Fibroblast of the aortic adventitia (primary cell): Measurements from ENCODE around the gene TMEM240. TPM values are rescaled to one million over a fixed set of nuclear protein-coding genes. Genes with fewer than 3 reads are reported as not detected.
"Not testable (repeated sequence)": the region's sequence is repeated elsewhere in the genome, so short reads cannot be mapped to it uniquely, and the experiment has no call there.

Source experiments
- DNase-seq: peaks from one replicate; pipeline ENCODE4 v3.0.0-alpha.2; 2010; ENCODE audit warnings: low read depth
- H3K4me3 ChIP-seq: 2 replicates; pipeline ENCODE4 v1.5.1; 2011; ENCODE audit warnings: low read depth, mild to moderate bottlenecking, control low read depth, low read length, moderate library complexity
- total RNA-seq: library from RNA; depleted of rRNA; stranded (reverse); fragments of >200 nt; gene quantifications from 2 replicates; pipeline ENCODE4 v1.2.3, GENCODE V29; 2012; ENCODE audit warnings: low replicate concordance
- TF ChIP-seq, protein P1 (sequence below): IDR thresholded peaks from 2 replicates; pipeline ENCODE4 v1.5.1; 2011; ENCODE audit warnings: mild to moderate bottlenecking, low read length, control low read depth, inconsistent platforms; ENCODE audit not compliant: insufficient read depth

The TMEM240 gene
- total RNA-seq, 1 donor, result 3.6 TPM

- TF ChIP-seq, protein P1, sequence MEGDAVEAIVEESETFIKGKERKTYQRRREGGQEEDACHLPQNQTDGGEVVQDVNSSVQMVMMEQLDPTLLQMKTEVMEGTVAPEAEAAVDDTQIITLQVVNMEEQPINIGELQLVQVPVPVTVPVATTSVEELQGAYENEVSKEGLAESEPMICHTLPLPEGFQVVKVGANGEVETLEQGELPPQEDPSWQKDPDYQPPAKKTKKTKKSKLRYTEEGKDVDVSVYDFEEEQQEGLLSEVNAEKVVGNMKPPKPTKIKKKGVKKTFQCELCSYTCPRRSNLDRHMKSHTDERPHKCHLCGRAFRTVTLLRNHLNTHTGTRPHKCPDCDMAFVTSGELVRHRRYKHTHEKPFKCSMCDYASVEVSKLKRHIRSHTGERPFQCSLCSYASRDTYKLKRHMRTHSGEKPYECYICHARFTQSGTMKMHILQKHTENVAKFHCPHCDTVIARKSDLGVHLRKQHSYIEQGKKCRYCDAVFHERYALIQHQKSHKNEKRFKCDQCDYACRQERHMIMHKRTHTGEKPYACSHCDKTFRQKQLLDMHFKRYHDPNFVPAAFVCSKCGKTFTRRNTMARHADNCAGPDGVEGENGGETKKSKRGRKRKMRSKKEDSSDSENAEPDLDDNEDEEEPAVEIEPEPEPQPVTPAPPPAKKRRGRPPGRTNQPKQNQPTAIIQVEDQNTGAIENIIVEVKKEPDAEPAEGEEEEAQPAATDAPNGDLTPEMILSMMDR, result no peak
- H3K4me3 ChIP-seq, result no peak overlapping the region
- DNase-seq, result no peak
These were observed 50.6 kb downstream of the TMEM240 start for GRCh38 chr1:1489861-1490260.

DNA sequence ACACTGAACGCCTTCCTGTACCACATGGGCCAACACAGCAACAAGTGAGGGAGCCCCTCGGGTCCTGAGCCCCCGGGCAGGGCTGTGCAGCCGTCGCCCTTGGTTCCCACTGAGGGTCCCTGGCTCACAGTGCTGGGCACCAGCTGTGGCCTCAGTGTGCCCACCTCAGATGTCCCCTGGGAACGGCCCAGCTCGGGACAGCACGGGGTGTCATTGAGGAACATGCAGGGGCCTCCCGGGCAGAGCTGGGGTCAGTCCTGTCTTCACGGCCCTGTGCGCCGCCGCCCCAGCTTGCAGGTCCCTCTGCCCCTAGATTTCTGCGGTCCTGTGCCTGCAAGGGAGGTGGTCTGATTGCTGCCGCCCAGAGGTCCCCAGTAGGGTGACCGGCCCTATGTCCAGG lies 51.2 kb downstream of the TMEM240 start:
- TF ChIP-seq, protein P1, result no peak
- no peak overlapping the region for H3K4me3 ChIP-seq
- DNase-seq, result no peak

GRCh38 chr1:1487701-1488100 lies 52.7 kb downstream of the TMEM240 start:
- H3K4me3 ChIP-seq, result no peak overlapping the region
- DNase-seq, result no peak

DNA sequence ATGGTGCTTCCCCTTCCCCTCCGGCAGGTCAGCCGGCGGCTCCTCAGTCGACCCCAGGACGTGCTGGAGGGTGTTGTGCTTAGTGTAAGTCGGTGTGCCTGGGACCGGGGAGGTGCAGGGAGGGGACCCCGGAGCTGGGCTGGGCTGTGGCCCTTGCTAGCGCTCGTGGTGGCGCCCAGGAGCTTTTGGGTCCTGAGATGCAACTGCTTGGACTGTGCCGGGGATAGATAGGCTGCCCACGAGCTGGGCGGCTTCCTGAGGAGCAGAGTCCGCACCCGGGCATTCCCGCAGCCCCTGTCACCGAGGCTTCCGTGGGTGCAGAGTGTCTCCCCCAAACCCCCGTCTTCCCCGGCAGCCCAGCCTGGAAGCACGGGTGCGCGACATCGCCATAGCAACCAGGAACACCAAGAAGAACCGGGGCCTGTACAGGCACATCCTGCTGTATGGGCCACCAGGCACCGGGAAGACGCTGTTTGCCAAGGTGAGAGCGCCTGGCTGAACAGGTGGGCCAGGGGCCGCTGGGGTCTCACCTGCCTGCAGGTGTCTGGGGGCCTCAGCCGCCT lies 54.6 kb downstream of the TMEM240 start:
- not testable (repeated sequence) for H3K4me3 ChIP-seq, DNase-seq

More at GRCh38 chr1:1487701-1488100, 52.7 kb downstream of the TMEM240 start:
- TF ChIP-seq, protein P1, result no peak

GRCh38 chr1:1484976-1485750 lies 55.3 kb downstream of the TMEM240 start:
- not testable (repeated sequence) for DNase-seq, H3K4me3 ChIP-seq

Other genes with a start within 250 kb of the TMEM240 start
- 43.2 and 106 TPM in 2 replicates for gene ACAP3, start 232.7 kb downstream of the TMEM240 start, total RNA-seq
- gene PUSL1, start 232.0 kb downstream of the TMEM240 start, total RNA-seq, result 21.3 and 25.9 TPM in 2 replicates
- 35.0 and 53.1 TPM in 2 replicates for gene INTS11, start 216.0 kb downstream of the TMEM240 start, total RNA-seq
- gene CPTP, start 215.8 kb downstream of the TMEM240 start, total RNA-seq, result 9.4 and 17.7 TPM in 2 replicates
- gene TAS1R3, start 209.3 kb downstream of the TMEM240 start, total RNA-seq, result 0.09 and 0.57 TPM in 2 replicates
- gene DVL1, start 191.2 kb downstream of the TMEM240 start, total RNA-seq, result 31.3 and 89.0 TPM in 2 replicates
- 367 and 605 TPM in 2 replicates for gene MXRA8, start 182.1 kb downstream of the TMEM240 start, total RNA-seq
- 71.1 and 82.0 TPM in 2 replicates for gene AURKAIP1, start 165.4 kb downstream of the TMEM240 start, total RNA-seq
- gene CCNL2, start 141.3 kb downstream of the TMEM240 start, total RNA-seq, result 102 and 133 TPM in 2 replicates
- gene MRPL20, start 133.3 kb downstream of the TMEM240 start, total RNA-seq, result 104 and 123 TPM in 2 replicates
- gene ANKRD65, start 119.3 kb downstream of the TMEM240 start, total RNA-seq, result 1.7 and 2.4 TPM in 2 replicates
- 1.8 and 2.9 TPM in 2 replicates for gene VWA1, start 104.9 kb downstream of the TMEM240 start, total RNA-seq
- under 0.01 TPM in 1 of 2 replicates, not detected in the other for gene ATAD3C, start 90.9 kb downstream of the TMEM240 start, total RNA-seq
- 5.2 and 15.7 TPM in 2 replicates for gene ATAD3B, start 68.9 kb downstream of the TMEM240 start, total RNA-seq
- 28.0 and 35.6 TPM in 2 replicates for gene ATAD3A, start 28.5 kb downstream of the TMEM240 start, total RNA-seq
- 42.8 and 78.2 TPM in 2 replicates for gene SSU72, start 34.2 kb upstream of the TMEM240 start, total RNA-seq
- 4.5 and 5.9 TPM in 2 replicates for gene FNDC10, start 59.5 kb upstream of the TMEM240 start, total RNA-seq
- gene MIB2, start 74.9 kb upstream of the TMEM240 start, total RNA-seq, result 37.7 and 62.1 TPM in 2 replicates
- 13.5 and 35.2 TPM in 2 replicates for gene MMP23B, start 91.5 kb upstream of the TMEM240 start, total RNA-seq
- gene CDK11B, start 118.4 kb upstream of the TMEM240 start, total RNA-seq, result 10.5 and 21.6 TPM in 2 replicates
- gene SLC35E2B, start 152.2 kb upstream of the TMEM240 start, total RNA-seq, result 37.6 and 54.8 TPM in 2 replicates
- gene CDK11A, start 183.7 kb upstream of the TMEM240 start, total RNA-seq, result 9.8 and 26.5 TPM in 2 replicates
- gene NADK, start 237.8 kb upstream of the TMEM240 start, total RNA-seq, result 38.6 and 45.6 TPM in 2 replicates